Heart left ventricle (tissue), 16 donors: Measurements from ENCODE around the gene ZBTB47. TPM values are rescaled to one million over a fixed set of nuclear protein-coding genes. Genes with fewer than 3 reads are reported as not detected.

Experiments
- ATAC-seq, 4 donors: fragments of 200-7000 bp; cut with Tn5 transposase; one replicate each; pipeline ENCODE4 v1.9.1; 2020 to 2022; ENCODE audit warnings: moderate library complexity in 4 of 4, mild to moderate bottlenecking in 3 of 4, moderate number of reproducible peaks in 1 of 4
- DNase-seq, 5 donors: peaks; one replicate each; pipeline ENCODE4 v3.0.0-alpha.2; 2020
- H3K27ac ChIP-seq, 12 donors: fragments of 200-600 bp; sonication (generic) in 4 of 12; one replicate each; pipeline versions ENCODE4 v1.5.0 to v1.8.0; 2016 to 2022; ENCODE audit warnings: mild to moderate bottlenecking in 2 of 12
- H3K27me3 ChIP-seq, 9 donors: fragments of 200-600 bp; sonication (generic) in 2 of 9; one replicate each; pipeline versions ENCODE4 v1.5.1 to v1.8.0; 2016 to 2022; ENCODE audit warnings: mild to moderate bottlenecking in 3 of 9
- H3K36me3 ChIP-seq, 9 donors: fragments of 200-600 bp; sonication (generic) in 2 of 9; one replicate each; pipeline versions ENCODE4 v1.5.0 to v1.8.0; 2018 to 2022; ENCODE audit warnings: mild to moderate bottlenecking in 2 of 9
- H3K4me1 ChIP-seq, 12 donors: fragments of 200-600 bp; sonication (generic) in 4 of 12; one replicate each; pipeline versions ENCODE4 v1.5.0 to v1.8.0; 2016 to 2022; ENCODE audit warnings: mild to moderate bottlenecking in 3 of 12
- H3K4me3 ChIP-seq, 12 donors: fragments of 200-600 bp; sonication (generic) in 4 of 12; one replicate each; pipeline versions ENCODE4 v1.5.0 to v1.8.0; 2017 to 2022; ENCODE audit warnings: mild to moderate bottlenecking in 9 of 12, moderate library complexity in 4 of 12
- H3K9me3 ChIP-seq, 12 donors: fragments of 200-600 bp; sonication (generic) in 4 of 12; one replicate each; pipeline versions ENCODE4 v1.5.0 to v1.8.0; 2016 to 2022; ENCODE audit warnings: mild to moderate bottlenecking in 1 of 12
- POLR2A ChIP-seq, 2 donors: fragments of 450-650 bp; IDR thresholded peaks; one replicate each; pipeline ENCODE4 v1.6.1; 2017; ENCODE audit warnings: antibody characterized with exemption in 2 of 2, mild to moderate bottlenecking in 2 of 2, moderate library complexity in 2 of 2
- WGBS, 4 donors: extraction: QIAGEN DNeasy Blood & Tissue Kit in 2 of 4; methylation state at CpG; one replicate each; pipeline versions ENCODE4 v1.1.5 to v1.1.7; 2013 to 2018; 5-methylcytosine and 5-hydroxymethylcytosine counted together
- intact Hi-C, 10 donors: fragments of 100-400 bp; cut with DNase I; formaldehyde crosslinking; loops; one replicate each; pipeline versions ENCODE4 v1.11.1 to v1.14.2; 2022
- polyA plus RNA-seq, 2 donors: library from polyadenylated mRNA; stranded (reverse); fragments of 200-250 nt; gene quantifications; one replicate each; pipeline ENCODE4 v1.2.3, GENCODE V29; 2013
- total RNA-seq, 9 donors: library from RNA; depleted of rRNA in 2 of 9; stranded (reverse); fragments of >200 nt in 2 of 9; fragmentation: NEBNext Ultra II Directional in 3 of 9; extraction: Animal tissue kit (Norgen Biotek cat#: 25700) in 3 of 9; gene quantifications; one replicate each; pipeline versions ENCODE4 v1.1.0 to v1.2.4, GENCODE V29; 2016 to 2023
- TF ChIP-seq, protein P1 (sequence below), 12 donors: fragments of 200-600 bp; sonication (generic) in 4 of 12; IDR thresholded peaks; one replicate each; pipeline versions ENCODE4 v1.5.0 to v1.8.0; 2018 to 2022; ENCODE audit warnings: antibody characterized with exemption in 12 of 12, mild to moderate bottlenecking in 5 of 12
- donor health status: ischemic (EF 13 %, LVEDD 7.1; RV severe dilation, severe dysfunction).
- donor health status: healthy with polysubstance abuse.
- donor health status: DM: no; HTN: yes; CAD: no.
- donor health status: DM: no; HTN: no; CAD: no.
- donor health status: ischemic (EF 25% LVEDD 6.9; RV normal size, moderate dysfunction).
- donor health status: ischemic (EF 25% LVEDD 5.7; RV mildly dilated, moderate dysfunction).
- donor health status: healthy.
- donor health status: DM: yes; HTN: yes; CAD: no.
- donor health status: ischemic (EF 35%, LVEDD 5.7; RV mildly dilated, moderate dysfunction).
- donor health status: nonischemic (EF 11% LVEDD 7.7; RV severe dilation, severe dysfunction).
- donor health status: DM: yes; HTN: yes; CAD: no.
- donor health status: PGD.
- donor health status: ischemic (EF 29% LVEDD 5.4; RV normal size, mild dysfunction).
- donor health status: nonischemic (EF 23%, LVEDD 6.1; RV moderate dilation, normal function).

Gene ZBTB47
- total and polyA plus RNA-seq, 11 donors = 76.6 to 184 (median 125) TPM

DNA sequence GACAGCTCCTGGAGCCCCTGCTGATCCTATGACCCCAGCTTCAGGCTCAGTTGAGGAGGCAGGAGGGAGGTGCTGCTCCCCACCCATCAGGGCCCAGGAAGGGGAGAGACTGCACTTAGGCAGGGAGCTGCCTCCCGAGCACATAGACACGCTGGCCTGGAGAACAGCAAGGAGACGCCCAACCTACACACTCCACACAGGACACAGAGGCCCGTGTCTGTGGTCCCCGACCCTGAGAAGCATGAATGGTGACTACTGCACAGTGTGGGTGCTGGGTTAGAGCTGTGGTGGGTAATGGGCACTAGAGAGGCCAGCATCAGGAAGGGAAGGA is 50.2 kb downstream of the ZBTB47 start:
- no peak overlapping the region for H3K4me3 ChIP-seq
- H3K4me1 ChIP-seq = peaks cover 0 to 42% (median 3%) of the 10 kb centered on the region in 12 donors
- peak in 1 of 5 donors; percentile 12 for DNase-seq
- H3K9me3 ChIP-seq = no peaks in the 10 kb centered on the region
- peak overlapping the region in 11 of 12 donors; percentile 78 to 99 (median 95) for H3K27ac ChIP-seq
- H3K27me3 ChIP-seq = no peaks in the 10 kb centered on the region
- H3K36me3 ChIP-seq = no peaks in the 10 kb centered on the region
- WGBS, 4 donors = 51 to 70% (median 53%) methylated on average over 5 of the region's 5 CpGs
- intact Hi-C loops = loop anchor here in 7 of 10 donors (2.0 to 5.0 kb wide), 7 partner anchors 17 to 46 kb away; no protein-coding TSS in a partner anchor
- TF ChIP-seq, protein P1, sequence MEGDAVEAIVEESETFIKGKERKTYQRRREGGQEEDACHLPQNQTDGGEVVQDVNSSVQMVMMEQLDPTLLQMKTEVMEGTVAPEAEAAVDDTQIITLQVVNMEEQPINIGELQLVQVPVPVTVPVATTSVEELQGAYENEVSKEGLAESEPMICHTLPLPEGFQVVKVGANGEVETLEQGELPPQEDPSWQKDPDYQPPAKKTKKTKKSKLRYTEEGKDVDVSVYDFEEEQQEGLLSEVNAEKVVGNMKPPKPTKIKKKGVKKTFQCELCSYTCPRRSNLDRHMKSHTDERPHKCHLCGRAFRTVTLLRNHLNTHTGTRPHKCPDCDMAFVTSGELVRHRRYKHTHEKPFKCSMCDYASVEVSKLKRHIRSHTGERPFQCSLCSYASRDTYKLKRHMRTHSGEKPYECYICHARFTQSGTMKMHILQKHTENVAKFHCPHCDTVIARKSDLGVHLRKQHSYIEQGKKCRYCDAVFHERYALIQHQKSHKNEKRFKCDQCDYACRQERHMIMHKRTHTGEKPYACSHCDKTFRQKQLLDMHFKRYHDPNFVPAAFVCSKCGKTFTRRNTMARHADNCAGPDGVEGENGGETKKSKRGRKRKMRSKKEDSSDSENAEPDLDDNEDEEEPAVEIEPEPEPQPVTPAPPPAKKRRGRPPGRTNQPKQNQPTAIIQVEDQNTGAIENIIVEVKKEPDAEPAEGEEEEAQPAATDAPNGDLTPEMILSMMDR (IDR thresholded peaks at IDR 0.05) = no peak
- TF ChIP-seq POLR2A (IDR thresholded peaks at IDR 0.05) = no peak
- ATAC-seq = no peak

DNA sequence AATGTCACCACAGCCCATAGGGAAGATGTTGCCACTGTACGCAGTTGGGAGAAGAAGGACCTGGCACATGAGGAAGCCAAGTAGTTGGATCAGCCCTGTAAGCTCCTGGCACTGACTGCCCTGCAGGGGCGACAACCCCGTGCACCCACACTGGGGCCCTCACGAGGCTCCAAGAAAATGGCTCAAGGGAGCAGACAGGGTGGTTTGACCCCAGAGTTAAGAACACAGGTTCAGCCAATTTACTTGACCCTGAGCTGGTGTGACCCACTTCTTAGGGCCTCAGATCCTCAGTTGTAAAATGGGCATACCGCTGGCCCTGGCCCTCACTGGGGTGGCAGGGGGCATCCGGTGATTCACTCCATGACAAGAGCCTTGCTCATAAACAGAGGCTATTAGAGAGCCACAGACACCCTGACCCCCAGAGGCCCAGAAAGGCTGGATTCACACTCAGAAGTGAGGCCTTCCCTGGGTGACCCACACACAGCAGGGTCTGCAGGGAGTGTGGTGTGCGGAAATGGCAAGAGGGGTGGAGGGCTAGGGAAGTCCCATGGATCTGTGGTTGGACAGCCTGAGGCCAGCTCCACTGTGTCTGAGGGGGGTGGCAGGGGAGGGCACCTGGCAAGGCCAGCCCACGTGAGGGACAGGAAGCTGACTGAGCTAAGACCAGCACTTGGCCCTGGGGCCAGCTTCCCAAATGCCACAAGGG is 50.8 kb downstream of the ZBTB47 start:
- H3K9me3 ChIP-seq = no peaks in the 10 kb centered on the region
- H3K4me1 ChIP-seq = peaks cover 0 to 38% (median 2%) of the 10 kb centered on the region in 12 donors
- H3K36me3 ChIP-seq = no peaks in the 10 kb centered on the region
- WGBS, 4 donors = 66 to 78% (median 75%) methylated on average over 8 of the region's 8 CpGs
- H3K4me3 ChIP-seq = no peak overlapping the region
- H3K27ac ChIP-seq = peak overlapping the region in 11 of 12 donors; percentile 78 to 99 (median 95)
- DNase-seq (peak in 1 of 5 donors; percentile 17), ATAC-seq (no peak)
- TF ChIP-seq, protein P1 (IDR thresholded peaks at IDR 0.05) = no peak
- no peak for TF ChIP-seq POLR2A (IDR thresholded peaks at IDR 0.05)
- H3K27me3 ChIP-seq = no peaks in the 10 kb centered on the region
- intact Hi-C loops = loop anchor here in 5 of 10 donors (5.0 kb wide), 2 partner anchors 38 to 47 kb away; no protein-coding TSS in a partner anchor

DNA sequence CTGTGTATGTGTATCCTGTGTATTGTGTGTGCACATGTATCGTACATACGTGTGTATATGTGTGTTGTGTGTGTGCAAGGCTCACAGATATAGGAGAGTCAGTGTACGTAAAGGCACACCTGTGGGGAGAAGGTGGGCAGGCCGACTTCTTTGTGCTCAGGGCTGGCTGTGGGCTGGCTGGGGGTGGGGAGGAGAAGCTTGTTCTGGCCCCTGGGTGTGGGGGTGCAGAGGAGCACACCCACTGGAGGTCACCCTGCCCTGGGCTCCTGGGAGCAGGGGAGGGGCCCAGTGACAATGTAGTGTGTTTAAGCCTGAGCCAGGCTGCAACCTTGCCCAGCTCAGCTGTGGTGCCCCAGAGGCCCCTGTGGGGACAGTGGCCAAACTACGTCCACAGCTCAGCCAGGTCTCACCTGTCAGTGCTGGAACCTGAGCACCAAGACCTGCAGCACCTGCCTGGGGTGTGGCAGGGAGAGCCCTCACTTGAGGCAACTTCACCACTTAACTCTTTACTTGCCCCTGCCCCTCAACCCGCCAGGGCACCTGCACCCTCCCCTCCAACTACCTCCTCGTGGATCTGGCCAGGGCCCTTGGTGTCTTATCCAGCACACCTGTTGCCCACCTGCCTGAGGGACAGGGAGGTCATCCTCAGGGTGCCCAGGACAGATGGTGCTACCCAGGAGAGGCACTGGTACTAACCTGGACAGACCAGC is 51.7 kb downstream of the ZBTB47 start:
- H3K27me3 ChIP-seq = no peaks in the 10 kb centered on the region
- H3K27ac ChIP-seq = peak overlapping the region in 7 of 12 donors; percentile 78 to 99 (median 96)
- TF ChIP-seq, protein P1 (IDR thresholded peaks at IDR 0.05) = no peak
- TF ChIP-seq POLR2A (IDR thresholded peaks at IDR 0.05) = no peak
- H3K9me3 ChIP-seq = no peaks in the 10 kb centered on the region
- no peaks in the 10 kb centered on the region for H3K36me3 ChIP-seq
- intact Hi-C loops = no loop called here
- H3K4me3 ChIP-seq = no peak overlapping the region
- 75 to 85% (median 79%) methylated on average over 6 to 7 of the region's 7 CpGs for WGBS, 4 donors
- peaks cover 0 to 38% (median 1%) of the 10 kb centered on the region in 12 donors for H3K4me1 ChIP-seq
- ATAC-seq = no peak
- peak in 3 of 5 donors; percentile 7 to 17 (median 12) for DNase-seq

DNA sequence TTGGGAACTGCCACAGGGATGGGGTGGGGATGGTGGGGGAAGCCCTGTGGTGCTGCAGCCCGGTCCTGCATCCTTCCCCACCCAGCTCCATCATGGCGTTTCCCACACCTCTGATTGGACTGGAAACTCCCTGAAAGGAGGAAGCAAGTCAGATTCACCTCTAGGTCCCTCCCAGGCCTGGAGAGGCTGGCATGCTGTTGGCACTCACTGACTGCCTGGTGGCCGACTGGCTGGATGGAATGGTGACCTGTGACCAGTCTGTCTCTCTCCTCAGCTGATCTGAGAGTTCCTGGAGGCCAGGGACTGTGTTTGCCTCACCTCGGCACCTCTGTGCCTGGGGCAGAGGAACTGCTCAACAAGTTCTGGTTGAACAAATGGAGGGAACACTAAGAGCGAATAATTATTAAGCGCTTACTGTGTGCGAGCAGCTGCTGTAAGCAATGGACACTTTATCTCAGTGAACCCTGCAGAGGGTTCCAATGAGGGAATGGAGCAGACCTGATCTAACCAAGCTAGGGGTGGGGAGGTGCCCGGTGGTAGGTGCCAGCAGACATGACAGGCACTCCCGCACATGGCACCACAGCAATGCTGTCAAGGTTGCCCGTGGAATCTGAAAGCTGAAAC is 52.6 kb downstream of the ZBTB47 start:
- DNase-seq = peak in 3 of 5 donors; percentile 9 to 36 (median 18)
- Histone ChIP-seq H3K4me3 (no peak overlapping the region), H3K27ac (peak overlapping the region in 7 of 12 donors; percentile 43 to 97 (median 88)), H3K9me3 (no peaks in the 10 kb centered on the region), H3K27me3 (no peaks in the 10 kb centered on the region), H3K36me3 (no peaks in the 10 kb centered on the region), H3K4me1 (peaks cover 0 to 38% (median 1%) of the 10 kb centered on the region in 12 donors)
- intact Hi-C loops = no loop called here
- ATAC-seq = no peak
- 60 to 65% (median 62%) methylated on average over 10 of the region's 10 CpGs for whole genome bisulfite sequencing, 4 donors
- TF ChIP-seq POLR2A (IDR thresholded peaks at IDR 0.05) = no peak
- TF ChIP-seq, protein P1 (IDR thresholded peaks at IDR 0.05) = no peak
